T-helper 17 cell (primary cell): Measurements from ENCODE around the gene FAAP100. TPM values are rescaled to one million over a fixed set of nuclear protein-coding genes. Genes with fewer than 3 reads are reported as not detected.

ENCODE experiments used
- ATAC-seq: fragments of 150-1000 bp; cut with Tn5 transposase; 2 replicates; pipeline ENCODE4 v1.10.0; 2021; ENCODE audit warnings: mild to moderate bottlenecking, moderate library complexity
- DNase-seq, 3 donors: peaks; one replicate each; pipeline versions ENCODE4 v3.0.0 to v3.0.0-alpha.2; 2020 to 2021
- H3K9me3 ChIP-seq: one replicate; pipeline ENCODE4 v1.7.0; 2013; ENCODE audit warnings: low read length, mild to moderate bottlenecking; ENCODE audit not compliant: control insufficient read depth, poor library complexity, severe bottlenecking
- H3K27ac Mint-ChIP-seq: one replicate; pipeline ENCODE4 v1.8.0; 2022; ENCODE audit warnings: mild to moderate bottlenecking, moderate library complexity, mixed read lengths
- H3K27me3 Mint-ChIP-seq: one replicate; pipeline ENCODE4 v1.8.0; 2022; ENCODE audit warnings: mixed read lengths
- H3K36me3 Mint-ChIP-seq: one replicate; pipeline ENCODE4 v1.8.0; 2022; ENCODE audit warnings: low read depth, mixed read lengths
- H3K4me1 Mint-ChIP-seq: one replicate; pipeline ENCODE4 v1.8.0; 2022; ENCODE audit warnings: mild to moderate bottlenecking, mixed read lengths
- H3K4me3 Mint-ChIP-seq: one replicate; pipeline ENCODE4 v1.8.0; 2022; ENCODE audit warnings: mild to moderate bottlenecking, moderate library complexity, mixed read lengths
- total RNA-seq, 4 donors: library from RNA in 2 of 4; stranded (reverse) in 2 of 4; gene quantifications; one replicate each; pipeline ENCODE4 v1.2.3 and lab custom pipeline; 2022 to 2026

The FAAP100 gene
- total RNA-seq, 2 donors from 2014 or later = 25.2 to 30.6 TPM

GRCh38 chr17:81517339-81518112 is 34.6 kb downstream of the FAAP100 start:
- DNase-seq (no peak), ATAC-seq (no peak)
- H3K27me3 Mint-ChIP-seq = no peaks in the 10 kb centered on the region
- peak overlapping the region; percentile 77 for H3K4me3 Mint-ChIP-seq
- no peak overlapping the region for H3K27ac Mint-ChIP-seq
- H3K36me3 Mint-ChIP-seq = no peaks in the 10 kb centered on the region
- H3K9me3 ChIP-seq = no peaks in the 10 kb centered on the region
- peaks cover 14% of the 10 kb centered on the region for H3K4me1 Mint-ChIP-seq

DNA sequence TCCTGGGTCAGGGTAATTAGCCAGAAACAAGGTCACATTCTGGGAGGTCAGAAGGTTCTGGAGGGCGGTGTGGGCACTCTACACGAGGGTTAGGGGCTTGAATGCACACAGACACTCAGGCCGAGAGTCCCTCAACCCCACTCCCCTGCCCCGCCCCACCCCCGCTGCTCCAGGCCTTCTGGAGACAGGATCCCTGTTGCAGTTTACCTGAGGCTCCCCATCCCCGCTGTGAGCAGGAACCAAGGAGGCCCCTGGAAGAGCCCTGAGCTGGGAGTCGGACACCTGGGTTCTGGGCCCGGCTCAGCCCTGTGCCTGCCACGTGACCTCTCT is 35.2 kb downstream of the FAAP100 start:
- Mint-ChIP-seq H3K27me3 (no peaks in the 10 kb centered on the region), H3K27ac (no peak overlapping the region), H3K36me3 (no peaks in the 10 kb centered on the region), H3K4me1 (peaks cover 16% of the 10 kb centered on the region), H3K4me3 (no peak overlapping the region)
- no peak for DNase-seq
- no peak for ATAC-seq
- H3K9me3 ChIP-seq = no peaks in the 10 kb centered on the region

DNA sequence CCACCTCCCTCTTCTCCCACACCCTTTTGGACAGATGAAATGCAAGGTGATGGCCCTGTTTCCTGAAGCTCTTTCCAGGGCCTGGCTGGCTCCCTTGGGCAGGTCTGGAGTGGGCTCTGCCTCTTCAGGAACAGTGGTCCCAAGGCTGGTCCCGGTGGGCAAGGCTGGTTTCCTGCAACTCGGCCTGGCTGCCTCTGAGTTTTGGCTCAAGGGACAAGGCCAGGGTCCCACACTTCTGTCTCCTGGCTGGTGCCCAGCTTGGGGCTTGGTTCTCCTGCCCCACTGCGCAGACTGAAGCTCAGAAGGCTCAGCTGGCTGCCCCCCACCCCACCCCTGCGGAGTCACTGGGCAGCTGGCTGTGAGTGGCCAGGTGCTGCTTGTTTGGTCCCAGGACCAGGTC is 35.7 kb downstream of the FAAP100 start:
- Mint-ChIP-seq H3K4me1 (peaks cover 22% of the 10 kb centered on the region), H3K27me3 (peaks cover under 1% of the 10 kb centered on the region), H3K36me3 (peaks cover 3% of the 10 kb centered on the region), H3K27ac (no peak overlapping the region), H3K4me3 (no peak overlapping the region)
- DNase-seq (no peak), ATAC-seq (no peak)
- no peaks in the 10 kb centered on the region for H3K9me3 ChIP-seq

- peaks cover 29% of the 10 kb centered on the region for H3K4me1 Mint-ChIP-seq
- peaks cover 11% of the 10 kb centered on the region for H3K36me3 Mint-ChIP-seq
- DNase-seq (no peak), ATAC-seq (no peak)
- peaks cover 5% of the 10 kb centered on the region for H3K27me3 Mint-ChIP-seq
- H3K4me3 Mint-ChIP-seq = peak overlapping the region; percentile 90
- H3K9me3 ChIP-seq = no peaks in the 10 kb centered on the region
- H3K27ac Mint-ChIP-seq = peak overlapping the region; percentile 24
Measured at GRCh38 chr17:81515530-81516041, 36.6 kb downstream of the FAAP100 start.

DNA sequence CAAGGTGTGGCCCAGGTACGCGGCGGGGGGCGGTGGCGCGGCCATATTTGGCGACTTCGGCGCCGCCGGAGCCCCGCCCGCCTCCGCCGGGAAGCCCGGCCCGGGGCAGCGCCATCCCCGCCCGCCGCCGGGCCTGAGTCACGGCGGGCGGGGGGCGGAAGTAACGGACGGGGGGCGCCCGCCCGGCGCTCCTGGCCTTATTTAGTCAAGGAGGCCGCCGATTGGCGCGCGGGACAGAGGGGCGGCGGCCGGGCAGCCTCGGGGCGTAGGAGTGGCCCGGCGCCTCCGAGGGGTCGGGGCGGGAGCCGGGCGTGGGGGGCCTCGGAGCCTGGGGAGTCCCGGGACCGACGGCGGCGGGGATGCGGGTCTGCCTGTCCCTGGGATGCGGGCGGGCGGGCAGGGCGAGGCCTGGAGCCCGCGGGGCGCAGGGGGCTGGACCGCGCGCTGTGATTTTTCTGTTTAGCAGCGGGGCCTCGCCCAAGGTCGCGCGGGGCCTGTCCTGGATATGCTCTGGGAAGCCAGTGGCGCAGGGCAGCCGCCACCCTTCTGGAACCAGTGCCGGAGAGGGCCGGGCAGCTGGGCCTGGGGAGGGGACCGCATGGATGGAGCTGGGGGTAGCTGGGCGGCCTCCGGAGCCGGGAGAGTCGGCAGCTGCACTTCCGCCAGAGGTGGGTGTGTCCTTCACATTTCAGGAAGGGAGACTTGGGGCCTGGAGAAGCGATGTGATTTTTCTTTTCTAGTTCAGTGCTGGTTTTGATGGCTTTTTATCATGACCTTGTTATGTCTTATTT is 37.2 kb downstream of the FAAP100 start:
- H3K4me3 Mint-ChIP-seq = peak overlapping the region; percentile 90
- peaks cover 33% of the 10 kb centered on the region for H3K4me1 Mint-ChIP-seq
- ATAC-seq (peak; percentile 31), DNase-seq (peak in 2 of 3 donors; percentile 70)
- H3K27me3 Mint-ChIP-seq = peaks cover 5% of the 10 kb centered on the region
- no peaks in the 10 kb centered on the region for H3K9me3 ChIP-seq
- H3K27ac Mint-ChIP-seq = peak overlapping the region; percentile 24
- peaks cover 16% of the 10 kb centered on the region for H3K36me3 Mint-ChIP-seq

GRCh38 chr17:81514489-81514738 is 37.7 kb downstream of the FAAP100 start:
- DNase-seq (no peak), ATAC-seq (no peak)
- peaks cover 5% of the 10 kb centered on the region for H3K27me3 Mint-ChIP-seq
- H3K9me3 ChIP-seq = no peaks in the 10 kb centered on the region
- H3K4me3 Mint-ChIP-seq = peak overlapping the region; percentile 90
- H3K27ac Mint-ChIP-seq = no peak overlapping the region
- peaks cover 38% of the 10 kb centered on the region for H3K4me1 Mint-ChIP-seq
- H3K36me3 Mint-ChIP-seq = peaks cover 16% of the 10 kb centered on the region

DNA sequence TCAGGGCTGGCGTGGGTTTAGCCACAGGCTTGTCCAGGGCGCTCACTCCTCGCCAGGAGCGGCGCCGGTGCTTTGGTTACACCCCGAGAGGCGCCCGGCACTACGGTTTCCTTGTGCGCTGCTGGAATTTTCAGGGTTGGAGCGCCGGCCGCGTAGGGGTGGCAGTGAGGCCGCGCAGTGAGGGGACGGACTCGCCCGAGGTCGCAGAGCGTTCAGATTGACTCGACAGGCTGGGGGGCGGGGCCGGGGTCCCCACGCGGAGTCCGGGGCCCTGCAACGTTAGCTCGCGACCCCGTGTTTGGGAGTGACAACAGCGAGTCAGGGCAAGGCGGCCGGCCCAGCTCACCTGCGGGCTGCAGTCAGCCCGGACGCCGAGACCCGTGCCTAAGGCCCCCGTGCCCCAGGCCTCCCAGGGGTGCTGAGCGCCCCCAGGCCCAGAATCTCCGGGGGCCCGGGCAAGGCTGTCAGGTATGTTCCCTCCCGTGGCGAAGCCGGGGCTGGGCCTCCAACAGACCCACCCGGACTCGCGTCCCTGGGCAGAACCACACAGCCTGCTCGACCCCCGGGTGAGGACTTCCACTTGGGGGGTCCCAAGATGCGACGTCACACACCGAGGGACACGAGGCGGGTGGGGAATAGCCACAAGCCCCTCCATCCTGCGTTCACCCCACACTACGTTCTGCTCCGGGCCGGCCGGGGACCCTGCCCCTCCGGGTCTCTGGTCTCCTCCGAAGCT is 38.2 kb downstream of the FAAP100 start:
- peak overlapping the region; percentile 90 for H3K4me3 Mint-ChIP-seq
- peaks cover 43% of the 10 kb centered on the region for H3K4me1 Mint-ChIP-seq
- H3K27ac Mint-ChIP-seq = peak overlapping the region; percentile 76
- no peaks in the 10 kb centered on the region for H3K9me3 ChIP-seq
- peaks cover 16% of the 10 kb centered on the region for H3K36me3 Mint-ChIP-seq
- peaks cover 5% of the 10 kb centered on the region for H3K27me3 Mint-ChIP-seq
- ATAC-seq = no peak
- no peak for DNase-seq

- Mint-ChIP-seq H3K4me1 (peaks cover 46% of the 10 kb centered on the region), H3K27ac (peak overlapping the region; percentile 76), H3K27me3 (peaks cover 5% of the 10 kb centered on the region), H3K36me3 (peaks cover 16% of the 10 kb centered on the region), H3K4me3 (peak overlapping the region; percentile 90)
- DNase-seq (peak; percentile 38 to 49 (median 48)), ATAC-seq (peak; percentile 29)
- H3K9me3 ChIP-seq = no peaks in the 10 kb centered on the region
Measured at GRCh38 chr17:81513372-81513752, 38.8 kb downstream of the FAAP100 start.

GRCh38 chr17:81512562-81513371 is 39.4 kb downstream of the FAAP100 start, which contains the start of gene ACTG1:
Gene ACTG1, minus strand, starts transcription at chr17:81512799. Its CDS starts 445 bp downstream, at chr17:81512354.
- Mint-ChIP-seq H3K36me3 (peaks cover 16% of the 10 kb centered on the region), H3K27ac (peak within 1 kb of the TSS; percentile 99), H3K4me3 (peak within 1 kb of the TSS; percentile 99), H3K4me1 (peaks cover 46% of the 10 kb centered on the region), H3K27me3 (peaks cover 5% of the 10 kb centered on the region)
- H3K9me3 ChIP-seq = no peaks in the 10 kb centered on the region
- peak; percentile 79 for ATAC-seq
- DNase-seq = peak; percentile 87 to 89 (median 88)

GRCh38 chr17:81511804-81512561 is 40.2 kb downstream of the FAAP100 start:
- peaks cover 5% of the 10 kb centered on the region for H3K27me3 Mint-ChIP-seq
- H3K9me3 ChIP-seq = no peaks in the 10 kb centered on the region
- H3K36me3 Mint-ChIP-seq = peaks cover 16% of the 10 kb centered on the region
- peak; percentile 5 for ATAC-seq
- peak overlapping the region; percentile 99 for H3K27ac Mint-ChIP-seq
- H3K4me3 Mint-ChIP-seq = peak overlapping the region; percentile 99
- DNase-seq = no peak
- H3K4me1 Mint-ChIP-seq = peaks cover 49% of the 10 kb centered on the region

DNA sequence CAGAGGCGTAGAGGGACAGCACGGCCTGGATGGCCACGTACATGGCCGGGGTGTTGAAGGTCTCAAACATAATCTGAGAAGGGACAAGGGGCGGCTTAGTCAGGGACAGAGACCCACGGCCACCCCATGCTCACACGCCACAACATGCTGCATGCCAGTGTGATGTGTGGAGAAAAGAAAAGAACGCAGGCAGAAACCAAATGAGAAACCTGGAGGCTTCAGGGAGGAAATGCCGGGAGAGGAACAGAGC is 40.7 kb downstream of the FAAP100 start:
- peak overlapping the region; percentile 99 for H3K4me3 Mint-ChIP-seq
- no peak for DNase-seq

More for the DNA sequence above, 40.7 kb downstream of the FAAP100 start:
- Mint-ChIP-seq H3K4me1 (peaks cover 47% of the 10 kb centered on the region), H3K27ac (peak overlapping the region; percentile 99), H3K27me3 (peaks cover 5% of the 10 kb centered on the region), H3K36me3 (peaks cover 16% of the 10 kb centered on the region)
- H3K9me3 ChIP-seq = no peaks in the 10 kb centered on the region
- ATAC-seq = no peak
